HL-60 (cell line): ENCODE results near the gene SIVA1.

Experiments
- GABPA ChIP-seq: IDR thresholded peaks from 2 replicates; pipeline ENCODE4 v1.6.1; 2012; ENCODE audit warnings: low read depth
- POLR2AphosphoS5 ChIP-seq: IDR thresholded peaks from 2 replicates; pipeline ENCODE4 v1.6.1; 2012; ENCODE audit warnings: low read depth
- TF ChIP-seq, protein P1 (sequence below): IDR thresholded peaks from one replicate; pipeline ENCODE4 v1.5.1; 2011; ENCODE audit warnings: low read length, control low read depth, inconsistent platforms; ENCODE audit not compliant: insufficient read depth

DNA sequence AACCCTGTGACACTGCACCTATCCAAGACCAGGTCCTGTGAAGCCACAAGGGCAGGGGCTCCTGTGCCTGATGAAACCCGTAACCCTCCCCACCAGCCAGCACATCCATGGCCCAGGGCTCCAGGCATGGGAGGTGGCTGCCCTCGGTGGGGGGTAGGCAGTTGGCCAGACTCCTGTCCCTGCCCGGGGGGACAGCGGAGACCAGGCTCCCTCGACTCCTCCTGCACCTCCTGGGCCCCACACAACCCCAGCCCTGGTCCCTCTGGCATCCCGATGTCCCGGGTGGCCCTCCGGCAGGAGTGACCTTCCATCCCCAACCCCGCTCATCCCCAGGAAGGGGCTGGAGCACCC, 31.2 kb downstream of the SIVA1 start:
- TF ChIP-seq, protein P1, sequence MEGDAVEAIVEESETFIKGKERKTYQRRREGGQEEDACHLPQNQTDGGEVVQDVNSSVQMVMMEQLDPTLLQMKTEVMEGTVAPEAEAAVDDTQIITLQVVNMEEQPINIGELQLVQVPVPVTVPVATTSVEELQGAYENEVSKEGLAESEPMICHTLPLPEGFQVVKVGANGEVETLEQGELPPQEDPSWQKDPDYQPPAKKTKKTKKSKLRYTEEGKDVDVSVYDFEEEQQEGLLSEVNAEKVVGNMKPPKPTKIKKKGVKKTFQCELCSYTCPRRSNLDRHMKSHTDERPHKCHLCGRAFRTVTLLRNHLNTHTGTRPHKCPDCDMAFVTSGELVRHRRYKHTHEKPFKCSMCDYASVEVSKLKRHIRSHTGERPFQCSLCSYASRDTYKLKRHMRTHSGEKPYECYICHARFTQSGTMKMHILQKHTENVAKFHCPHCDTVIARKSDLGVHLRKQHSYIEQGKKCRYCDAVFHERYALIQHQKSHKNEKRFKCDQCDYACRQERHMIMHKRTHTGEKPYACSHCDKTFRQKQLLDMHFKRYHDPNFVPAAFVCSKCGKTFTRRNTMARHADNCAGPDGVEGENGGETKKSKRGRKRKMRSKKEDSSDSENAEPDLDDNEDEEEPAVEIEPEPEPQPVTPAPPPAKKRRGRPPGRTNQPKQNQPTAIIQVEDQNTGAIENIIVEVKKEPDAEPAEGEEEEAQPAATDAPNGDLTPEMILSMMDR, result no peak
- TF ChIP-seq POLR2AphosphoS5, result no peak
- no peak for TF ChIP-seq GABPA
